GM12878 (cell line): ENCODE measurements around the gene DLX3. TPM values are rescaled to one million over a fixed set of nuclear protein-coding genes. Genes with fewer than 3 reads are reported as not detected.

Source experiments
- ATAC-seq: fragments of 200-7000 bp; cut with Tn5 transposase; 3 replicates; pipeline ENCODE4 v1.9.1; 2020; ENCODE audit warnings: mild to moderate bottlenecking, moderate library complexity
- BruUV-seq: library from RNA; stranded (reverse); fragments of 400-500 nt; replicated peaks from 2 replicates; lab custom pipeline; 2021; lab: Mats Ljungman, UMichigan
- CTCF ChIA-PET: fragments of 300-600 bp; sonication (Branson Sonifier 250); formaldehyde crosslinking; extraction: SDS; loops from one replicate; lab custom pipeline; 2021; ENCODE audit warnings: inconsistent platforms; lab: Yijun Ruan, JAX
- POLR2A ChIA-PET: fragments of 350-600 bp; formaldehyde crosslinking; extraction: SDS; loops from one replicate; lab custom pipeline; 2021; ENCODE audit warnings: inconsistent platforms; lab: Charles Lee
- RAD21 ChIA-PET: fragments of 300-600 bp; sonication (Branson Sonifier 250); formaldehyde crosslinking; loops from one replicate; lab custom pipeline; 2023; ENCODE audit warnings: antibody characterized with exemption; ENCODE audit not compliant: unreplicated experiment; lab: Charles Lee
- SMC1A ChIA-PET: fragments of 300-600 bp; sonication (Branson Sonifier 250); formaldehyde crosslinking; loops from one replicate; lab custom pipeline; 2023; ENCODE audit not compliant: unreplicated experiment, uncharacterized antibody; lab: Charles Lee
- DNase-seq: peaks from one replicate; pipeline ENCODE4 v3.0.0-alpha.2; 2011; ENCODE audit warnings: low read depth, low spot score
- FAIRE-seq: peaks from 3 replicates; lab custom pipeline; 2011; peaks lifted over from hg19 to GRCh38; lab: Jason Lieb, UNC
- H2AFZ ChIP-seq: 2 replicates; pipeline ENCODE4 v1.6.0; 2011; ENCODE audit warnings: low read depth, low read length, control low read depth; ENCODE audit not compliant: control insufficient read depth
- H3K27ac ChIP-seq: 2 replicates; pipeline ENCODE4 v1.5.1; 2011; ENCODE audit warnings: control low read depth; ENCODE audit not compliant: control insufficient read depth, insufficient read depth
- H3K27me3 ChIP-seq, 2 experiments: replicated peaks in 1 of 2; 2 replicates each; pipeline versions ENCODE4 v1.6.0 to v1.6.1; 2011; ENCODE audit warnings: low read length in 1 of 2; ENCODE audit not compliant: control insufficient read depth in 2 of 2, insufficient read depth in 2 of 2
- H3K36me3 ChIP-seq, 2 experiments: 2 replicates each; pipeline ENCODE4 v1.5.1; 2011; ENCODE audit warnings: low read length in 1 of 2; ENCODE audit not compliant: control insufficient read depth in 2 of 2, insufficient read depth in 2 of 2
- H3K4me1 ChIP-seq: 2 replicates; pipeline ENCODE4 v1.6.1; 2011; ENCODE audit warnings: mild to moderate bottlenecking, low read length, moderate library complexity, mixed read lengths; ENCODE audit not compliant: control insufficient read depth, insufficient read depth
- H3K4me2 ChIP-seq: 2 replicates; pipeline ENCODE4 v1.6.0; 2011; ENCODE audit warnings: control low read depth; ENCODE audit not compliant: control insufficient read depth, insufficient read depth
- H3K4me3 ChIP-seq: fragments of 200-600 bp; sonication (generic); 2 replicates; pipeline ENCODE4 v1.5.1; 2016
- H3K79me2 ChIP-seq: 2 replicates; pipeline ENCODE4 v1.6.0; 2011; ENCODE audit warnings: low read length; ENCODE audit not compliant: control insufficient read depth, insufficient read depth
- H3K9ac ChIP-seq: 2 replicates; pipeline ENCODE4 v1.8.0; 2011; ENCODE audit warnings: low read length, control low read depth, mixed read lengths; ENCODE audit not compliant: control insufficient read depth, insufficient read depth
- H3K9me3 ChIP-seq: replicated peaks from 3 replicates; pipeline ENCODE4 v1.5.1; 2011; ENCODE audit warnings: mild to moderate bottlenecking, low read length; ENCODE audit not compliant: control insufficient read depth, insufficient read depth
- H4K20me1 ChIP-seq: 2 replicates; pipeline ENCODE4 v1.6.0; 2011; ENCODE audit not compliant: control insufficient read depth, insufficient read depth
- BACH1 ChIP-seq: fragments of 450-650 bp; IDR thresholded peaks from 2 replicates; pipeline ENCODE4 v1.6.1; 2017; ENCODE audit warnings: mild to moderate bottlenecking, borderline replicate concordance
- CHD1 ChIP-seq: IDR thresholded peaks from 2 replicates; pipeline ENCODE4 v1.6.1; 2012; ENCODE audit warnings: low read depth, low read length, improper control_type of control experiment
- EZH2 ChIP-seq: IDR thresholded peaks from 2 replicates; pipeline ENCODE4 v1.6.1; 2012; ENCODE audit warnings: low read depth, mild to moderate bottlenecking, control low read depth, inconsistent platforms, low read length, borderline replicate concordance; ENCODE audit not compliant: control insufficient read depth
- GATAD2B ChIP-seq: fragments of 450-650 bp; conservative IDR thresholded peaks from 2 replicates; pipeline ENCODE4 v1.6.1; 2017; ENCODE audit warnings: low read depth, mild to moderate bottlenecking, moderate library complexity
- JUND ChIP-seq: IDR thresholded peaks from 2 replicates; pipeline ENCODE4 v1.6.1; 2012; ENCODE audit warnings: low read depth, mild to moderate bottlenecking, low read length, improper control_type of control experiment, moderate library complexity
- PAX8 ChIP-seq: fragments of 450-650 bp; IDR thresholded peaks from 2 replicates; pipeline ENCODE4 v1.6.1; 2017; ENCODE audit warnings: mild to moderate bottlenecking, moderate library complexity
- POLR2AphosphoS5 ChIP-seq: IDR thresholded peaks from 2 replicates; pipeline ENCODE4 v1.6.1; 2011; ENCODE audit warnings: mild to moderate bottlenecking, low read length, inconsistent platforms
- RB1 ChIP-seq: fragments of 450-650 bp; formaldehyde crosslinking; IDR thresholded peaks from 2 replicates; pipeline ENCODE4 v1.6.1; 2017; ENCODE audit warnings: mild to moderate bottlenecking, borderline replicate concordance
- RCOR1 ChIP-seq: conservative IDR thresholded peaks from 2 replicates; pipeline ENCODE4 v1.6.1; 2012; ENCODE audit warnings: low read depth, low read length, improper control_type of control experiment
- SREBF2 ChIP-seq: IDR thresholded peaks from 2 replicates; pipeline ENCODE4 v1.6.1; 2012; ENCODE audit warnings: mild to moderate bottlenecking, low read length
- ZZZ3 ChIP-seq: IDR thresholded peaks from 2 replicates; pipeline ENCODE4 v1.6.1; 2011; ENCODE audit warnings: low read depth; ENCODE audit not compliant: control insufficient read depth, insufficient read length
- WGBS: methylation state at CpG from one replicate; pipeline ENCODE4 v1.1.6; 2016; ENCODE audit warnings: low lambda C conversion rate; ENCODE audit not compliant: insufficient replicate concordance, insufficient coverage; ENCODE audit errors: missing lambda C conversion rate; 5-methylcytosine and 5-hydroxymethylcytosine counted together
- in situ Hi-C: fragments of 300-500 bp; cut with MboI; formaldehyde crosslinking; loops from 9 replicates; pipeline ENCODE4 v1.14.3; 2018; ENCODE audit warnings: mixed read lengths
- intact Hi-C: fragments of 100-400 bp; cut with micrococcal nuclease; formaldehyde crosslinking; loops from one replicate; pipeline ENCODE4 v1.14.2; 2022; ENCODE audit not compliant: unreplicated experiment
- polyA plus RNA-seq, 11 experiments: library from polyadenylated mRNA; depleted of rRNA in 4 of 11; unstranded in 6 of 11; stranded (reverse) in 5 of 11; fragments of >200 nt; fragmentation: Nextera tagmentation in 4 of 11; fragmentation: Illumina TruSeq in 1 of 11; extraction: Ambion mirVana in 4 of 11; extraction: Trizol in 1 of 11; gene quantifications; 1 replicate in 1 of 11; 2 replicates in 10 of 11; pipeline versions ENCODE4 v1.2.1 to v1.2.3, GENCODE V29; 2011 to 2016; ENCODE audit warnings: inconsistent platforms in 2 of 11, missing spikeins in 2 of 11, low read depth in 1 of 11
- total RNA-seq, 4 experiments: library from RNA; depleted of rRNA in 3 of 4; stranded (reverse); fragments of >200 nt in 3 of 4; fragmentation: Illumina TruSeq in 1 of 4; extraction: Trizol in 1 of 4; gene quantifications; 2 replicates each; pipeline versions ENCODE4 v1.2.1 to v1.2.3, GENCODE V29; 2013 to 2021
- TF ChIP-seq, protein P1 (sequence below): IDR thresholded peaks from 2 replicates; pipeline ENCODE4 v1.6.1; 2012; ENCODE audit warnings: low read length, inconsistent platforms
- TF ChIP-seq, protein P2 (sequence below): IDR thresholded peaks from 2 replicates; pipeline ENCODE4 v1.6.1; 2012; ENCODE audit warnings: improper control_type of control experiment, low read depth, low read length; ENCODE audit not compliant: insufficient replicate concordance
- TF ChIP-seq, protein P3 (sequence below): IDR thresholded peaks from 2 replicates; pipeline ENCODE4 v1.6.1; 2011; ENCODE audit warnings: low read depth, mild to moderate bottlenecking, low read length, moderate library complexity, borderline replicate concordance; ENCODE audit errors: extremely low read depth
- TF ChIP-seq, protein P4 (sequence below): IDR thresholded peaks from 2 replicates; pipeline ENCODE4 v1.6.1; 2012; ENCODE audit warnings: low read depth, low read length, improper control_type of control experiment

Gene DLX3
- total and polyA plus RNA-seq, 10 of the 15 experiments (the other 5 are each of a cell fraction or from before 2014, with no cell fraction given), result not detected

DNA sequence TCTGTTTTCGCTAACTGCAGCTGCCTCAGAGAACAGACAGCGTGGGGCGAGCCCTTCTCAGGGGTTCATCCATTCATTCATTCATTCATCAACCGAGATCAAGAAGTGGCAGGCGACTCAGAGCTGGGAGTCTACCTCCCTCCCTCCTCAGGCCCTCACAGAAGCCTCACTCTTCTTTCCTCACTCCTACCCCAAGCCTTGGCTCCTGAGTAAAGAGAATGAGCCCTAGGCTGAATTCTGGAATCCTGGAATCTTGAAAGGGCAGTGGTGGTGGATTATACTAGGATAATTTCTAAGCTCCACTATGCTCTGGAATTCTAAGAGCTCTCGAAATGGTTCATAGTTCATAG is 2.3 kb upstream of the DLX3 start:
- no peak overlapping the region for H3K4me2 ChIP-seq
- H3K9me3 ChIP-seq, result no peaks in the 10 kb centered on the region; the same call in 1 of the 3 replicates
- POLR2A ChIA-PET, result no interaction called here
- no peaks in the 10 kb centered on the region for H3K36me3 ChIP-seq
- no peaks in the 10 kb centered on the region for H4K20me1 ChIP-seq
- ATAC-seq (no peak; the same call in 2 of the 3 replicates), FAIRE-seq (no peak), DNase-seq (no peak)
- intact Hi-C loops, result loop anchor here (2.0 to 10.0 kb wide), 3 partner anchors 115 to 428 kb away; partner anchors contain the start of gene SLC35B1
- no peaks in the 10 kb centered on the region for H3K79me2 ChIP-seq
- H3K4me3 ChIP-seq, result no peak overlapping the region
- CTCF ChIA-PET, result interaction anchor here (0.7 to 9.3 kb wide), 51 partner anchors 8 to 440 kb away, joined by 3 to 105 read pairs (median 7); partner anchors contain the start of genes ITGA3, PDK2 and SLC35B1
- no peak overlapping the region for H3K9ac ChIP-seq
- 0 out of 2 replicates have a peak, but pooled peaks cover 3% of the 10 kb centered on the region for H3K4me1 ChIP-seq
- RAD21 ChIA-PET, result interaction anchor here (0.6 to 3.4 kb wide), 16 partner anchors 11 to 429 kb away, joined by 3 to 19 read pairs (median 6); no protein-coding TSS in a partner anchor
- SMC1A ChIA-PET, result interaction anchor here (0.9 to 3.4 kb wide), 14 partner anchors 9 to 428 kb away, joined by 3 to 20 read pairs (median 6); no protein-coding TSS in a partner anchor
- peaks cover 15 to 28% of the 10 kb centered on the region in 2 experiments for H3K27me3 ChIP-seq
- in situ Hi-C loops, result loop anchor here (5.0 to 10.0 kb wide), 2 partner anchors 292 to 425 kb away; partner anchors contain the start of gene SLC35B1
- no peak overlapping the region for H3K27ac ChIP-seq
- WGBS, result 26% methylated on average over 6 of the region's 6 CpGs
- BruUV-seq, result no TSS peak
- no peak overlapping the region for H2AFZ ChIP-seq
- TF ChIP-seq GATAD2B, result no peak
- no peak for TF ChIP-seq RCOR1
- TF ChIP-seq, protein P1, sequence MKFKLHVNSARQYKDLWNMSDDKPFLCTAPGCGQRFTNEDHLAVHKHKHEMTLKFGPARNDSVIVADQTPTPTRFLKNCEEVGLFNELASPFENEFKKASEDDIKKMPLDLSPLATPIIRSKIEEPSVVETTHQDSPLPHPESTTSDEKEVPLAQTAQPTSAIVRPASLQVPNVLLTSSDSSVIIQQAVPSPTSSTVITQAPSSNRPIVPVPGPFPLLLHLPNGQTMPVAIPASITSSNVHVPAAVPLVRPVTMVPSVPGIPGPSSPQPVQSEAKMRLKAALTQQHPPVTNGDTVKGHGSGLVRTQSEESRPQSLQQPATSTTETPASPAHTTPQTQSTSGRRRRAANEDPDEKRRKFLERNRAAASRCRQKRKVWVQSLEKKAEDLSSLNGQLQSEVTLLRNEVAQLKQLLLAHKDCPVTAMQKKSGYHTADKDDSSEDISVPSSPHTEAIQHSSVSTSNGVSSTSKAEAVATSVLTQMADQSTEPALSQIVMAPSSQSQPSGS, result no peak
- TF ChIP-seq PAX8, result no peak
- no peak for TF ChIP-seq BACH1
- no peak for TF ChIP-seq POLR2AphosphoS5
- TF ChIP-seq SREBF2, result no peak
- TF ChIP-seq CHD1, result no peak
- TF ChIP-seq JUND, result no peak
- TF ChIP-seq EZH2, result no peak
- TF ChIP-seq, protein P2, sequence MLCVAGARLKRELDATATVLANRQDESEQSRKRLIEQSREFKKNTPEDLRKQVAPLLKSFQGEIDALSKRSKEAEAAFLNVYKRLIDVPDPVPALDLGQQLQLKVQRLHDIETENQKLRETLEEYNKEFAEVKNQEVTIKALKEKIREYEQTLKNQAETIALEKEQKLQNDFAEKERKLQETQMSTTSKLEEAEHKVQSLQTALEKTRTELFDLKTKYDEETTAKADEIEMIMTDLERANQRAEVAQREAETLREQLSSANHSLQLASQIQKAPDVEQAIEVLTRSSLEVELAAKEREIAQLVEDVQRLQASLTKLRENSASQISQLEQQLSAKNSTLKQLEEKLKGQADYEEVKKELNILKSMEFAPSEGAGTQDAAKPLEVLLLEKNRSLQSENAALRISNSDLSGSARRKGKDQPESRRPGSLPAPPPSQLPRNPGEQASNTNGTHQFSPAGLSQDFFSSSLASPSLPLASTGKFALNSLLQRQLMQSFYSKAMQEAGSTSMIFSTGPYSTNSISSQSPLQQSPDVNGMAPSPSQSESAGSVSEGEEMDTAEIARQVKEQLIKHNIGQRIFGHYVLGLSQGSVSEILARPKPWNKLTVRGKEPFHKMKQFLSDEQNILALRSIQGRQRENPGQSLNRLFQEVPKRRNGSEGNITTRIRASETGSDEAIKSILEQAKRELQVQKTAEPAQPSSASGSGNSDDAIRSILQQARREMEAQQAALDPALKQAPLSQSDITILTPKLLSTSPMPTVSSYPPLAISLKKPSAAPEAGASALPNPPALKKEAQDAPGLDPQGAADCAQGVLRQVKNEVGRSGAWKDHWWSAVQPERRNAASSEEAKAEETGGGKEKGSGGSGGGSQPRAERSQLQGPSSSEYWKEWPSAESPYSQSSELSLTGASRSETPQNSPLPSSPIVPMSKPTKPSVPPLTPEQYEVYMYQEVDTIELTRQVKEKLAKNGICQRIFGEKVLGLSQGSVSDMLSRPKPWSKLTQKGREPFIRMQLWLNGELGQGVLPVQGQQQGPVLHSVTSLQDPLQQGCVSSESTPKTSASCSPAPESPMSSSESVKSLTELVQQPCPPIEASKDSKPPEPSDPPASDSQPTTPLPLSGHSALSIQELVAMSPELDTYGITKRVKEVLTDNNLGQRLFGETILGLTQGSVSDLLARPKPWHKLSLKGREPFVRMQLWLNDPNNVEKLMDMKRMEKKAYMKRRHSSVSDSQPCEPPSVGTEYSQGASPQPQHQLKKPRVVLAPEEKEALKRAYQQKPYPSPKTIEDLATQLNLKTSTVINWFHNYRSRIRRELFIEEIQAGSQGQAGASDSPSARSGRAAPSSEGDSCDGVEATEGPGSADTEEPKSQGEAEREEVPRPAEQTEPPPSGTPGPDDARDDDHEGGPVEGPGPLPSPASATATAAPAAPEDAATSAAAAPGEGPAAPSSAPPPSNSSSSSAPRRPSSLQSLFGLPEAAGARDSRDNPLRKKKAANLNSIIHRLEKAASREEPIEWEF, result no peak
- TF ChIP-seq ZZZ3, result no peak
- TF ChIP-seq RB1, result no peak
- TF ChIP-seq, protein P3, sequence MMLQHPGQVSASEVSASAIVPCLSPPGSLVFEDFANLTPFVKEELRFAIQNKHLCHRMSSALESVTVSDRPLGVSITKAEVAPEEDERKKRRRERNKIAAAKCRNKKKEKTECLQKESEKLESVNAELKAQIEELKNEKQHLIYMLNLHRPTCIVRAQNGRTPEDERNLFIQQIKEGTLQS, result no peak
- TF ChIP-seq, protein P4, sequence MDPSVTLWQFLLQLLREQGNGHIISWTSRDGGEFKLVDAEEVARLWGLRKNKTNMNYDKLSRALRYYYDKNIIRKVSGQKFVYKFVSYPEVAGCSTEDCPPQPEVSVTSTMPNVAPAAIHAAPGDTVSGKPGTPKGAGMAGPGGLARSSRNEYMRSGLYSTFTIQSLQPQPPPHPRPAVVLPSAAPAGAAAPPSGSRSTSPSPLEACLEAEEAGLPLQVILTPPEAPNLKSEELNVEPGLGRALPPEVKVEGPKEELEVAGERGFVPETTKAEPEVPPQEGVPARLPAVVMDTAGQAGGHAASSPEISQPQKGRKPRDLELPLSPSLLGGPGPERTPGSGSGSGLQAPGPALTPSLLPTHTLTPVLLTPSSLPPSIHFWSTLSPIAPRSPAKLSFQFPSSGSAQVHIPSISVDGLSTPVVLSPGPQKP, result no peak
